ENCODE data around the gene HPSE2.

Gene HPSE2

DNA sequence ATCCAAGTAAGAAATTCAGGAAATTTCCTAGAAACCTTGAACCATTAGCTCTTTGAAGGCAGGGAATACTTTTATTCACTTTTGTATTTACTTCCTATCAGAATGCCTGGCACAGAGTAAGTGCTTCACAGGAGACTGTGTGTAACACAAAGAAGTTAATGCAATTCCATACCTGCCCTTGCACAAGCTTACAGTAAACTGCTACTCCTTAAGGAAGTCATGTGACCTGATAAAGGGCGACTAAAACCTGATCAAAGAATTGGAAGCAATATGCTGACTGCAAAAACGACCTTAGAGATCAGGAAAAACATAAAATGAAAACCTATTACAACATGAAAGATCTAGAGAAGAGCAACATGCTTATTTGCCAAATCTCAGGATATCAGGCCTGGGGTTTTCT is 610.7 kb downstream of the HPSE2 start:
- TF ChIP-seq FOXM1 (IDR thresholded peaks at IDR 0.05; ENCODE audit: borderline replicate concordance, low read depth), result no peak
- no peak for TF ChIP-seq YY1 (IDR thresholded peaks at IDR 0.05; ENCODE audit: low read depth)
- TF ChIP-seq, protein P1, sequence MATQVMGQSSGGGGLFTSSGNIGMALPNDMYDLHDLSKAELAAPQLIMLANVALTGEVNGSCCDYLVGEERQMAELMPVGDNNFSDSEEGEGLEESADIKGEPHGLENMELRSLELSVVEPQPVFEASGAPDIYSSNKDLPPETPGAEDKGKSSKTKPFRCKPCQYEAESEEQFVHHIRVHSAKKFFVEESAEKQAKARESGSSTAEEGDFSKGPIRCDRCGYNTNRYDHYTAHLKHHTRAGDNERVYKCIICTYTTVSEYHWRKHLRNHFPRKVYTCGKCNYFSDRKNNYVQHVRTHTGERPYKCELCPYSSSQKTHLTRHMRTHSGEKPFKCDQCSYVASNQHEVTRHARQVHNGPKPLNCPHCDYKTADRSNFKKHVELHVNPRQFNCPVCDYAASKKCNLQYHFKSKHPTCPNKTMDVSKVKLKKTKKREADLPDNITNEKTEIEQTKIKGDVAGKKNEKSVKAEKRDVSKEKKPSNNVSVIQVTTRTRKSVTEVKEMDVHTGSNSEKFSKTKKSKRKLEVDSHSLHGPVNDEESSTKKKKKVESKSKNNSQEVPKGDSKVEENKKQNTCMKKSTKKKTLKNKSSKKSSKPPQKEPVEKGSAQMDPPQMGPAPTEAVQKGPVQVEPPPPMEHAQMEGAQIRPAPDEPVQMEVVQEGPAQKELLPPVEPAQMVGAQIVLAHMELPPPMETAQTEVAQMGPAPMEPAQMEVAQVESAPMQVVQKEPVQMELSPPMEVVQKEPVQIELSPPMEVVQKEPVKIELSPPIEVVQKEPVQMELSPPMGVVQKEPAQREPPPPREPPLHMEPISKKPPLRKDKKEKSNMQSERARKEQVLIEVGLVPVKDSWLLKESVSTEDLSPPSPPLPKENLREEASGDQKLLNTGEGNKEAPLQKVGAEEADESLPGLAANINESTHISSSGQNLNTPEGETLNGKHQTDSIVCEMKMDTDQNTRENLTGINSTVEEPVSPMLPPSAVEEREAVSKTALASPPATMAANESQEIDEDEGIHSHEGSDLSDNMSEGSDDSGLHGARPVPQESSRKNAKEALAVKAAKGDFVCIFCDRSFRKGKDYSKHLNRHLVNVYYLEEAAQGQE (IDR thresholded peaks at IDR 0.05; ENCODE audit: low read depth), result no peak
- TF ChIP-seq NFIC (IDR thresholded peaks at IDR 0.05), result no peak
- no peak for TF ChIP-seq EP300 (IDR thresholded peaks at IDR 0.05; ENCODE audit: borderline replicate concordance)
- TF ChIP-seq, protein P2, sequence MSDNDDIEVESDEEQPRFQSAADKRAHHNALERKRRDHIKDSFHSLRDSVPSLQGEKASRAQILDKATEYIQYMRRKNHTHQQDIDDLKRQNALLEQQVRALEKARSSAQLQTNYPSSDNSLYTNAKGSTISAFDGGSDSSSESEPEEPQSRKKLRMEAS (IDR thresholded peaks at IDR 0.05), result no peak
- no peak for TF ChIP-seq RAD21 (IDR thresholded peaks at IDR 0.05; ENCODE audit: low read depth)
- no peak for TF ChIP-seq TAF1 (IDR thresholded peaks at IDR 0.05; ENCODE audit: low read depth)
- no peak for TF ChIP-seq CREB1 (IDR thresholded peaks at IDR 0.05; ENCODE audit: low read depth)
- TF ChIP-seq, protein P3, sequence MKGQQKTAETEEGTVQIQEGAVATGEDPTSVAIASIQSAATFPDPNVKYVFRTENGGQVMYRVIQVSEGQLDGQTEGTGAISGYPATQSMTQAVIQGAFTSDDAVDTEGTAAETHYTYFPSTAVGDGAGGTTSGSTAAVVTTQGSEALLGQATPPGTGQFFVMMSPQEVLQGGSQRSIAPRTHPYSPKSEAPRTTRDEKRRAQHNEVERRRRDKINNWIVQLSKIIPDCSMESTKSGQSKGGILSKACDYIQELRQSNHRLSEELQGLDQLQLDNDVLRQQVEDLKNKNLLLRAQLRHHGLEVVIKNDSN (IDR thresholded peaks at IDR 0.05), result no peak
- TF ChIP-seq ZBTB7A (IDR thresholded peaks at IDR 0.05; ENCODE audit: low read depth), result no peak
- TF ChIP-seq TEAD4 (IDR thresholded peaks at IDR 0.05), result no peak
- no peak for TF ChIP-seq EGR1 (IDR thresholded peaks at IDR 0.05)
- no peak for TF ChIP-seq CEBPB (IDR thresholded peaks at IDR 0.05)
- TF ChIP-seq TCF12 (IDR thresholded peaks at IDR 0.05; ENCODE audit: low read depth), result no peak

DNA sequence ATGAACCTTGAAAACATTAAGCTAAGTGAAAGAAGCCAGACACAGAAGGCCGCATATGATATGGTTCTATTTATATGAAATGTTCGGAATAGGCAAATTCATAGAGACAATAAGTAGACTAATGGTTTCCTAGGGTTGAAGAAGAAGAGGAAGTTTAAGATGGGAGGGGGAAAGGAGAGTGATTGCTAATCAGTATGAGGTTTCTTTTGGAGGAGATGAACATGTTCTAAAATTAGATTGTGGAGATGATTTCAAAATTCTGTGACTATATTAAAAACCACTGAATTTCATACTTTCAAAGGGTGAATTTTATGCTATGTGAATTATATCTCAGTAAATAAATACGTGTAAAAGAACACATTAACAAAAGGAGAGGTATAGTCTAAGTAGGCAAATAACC is 612.5 kb downstream of the HPSE2 start:
- TF ChIP-seq TEAD4 (IDR thresholded peaks at IDR 0.05) (no peak), FOXM1 (IDR thresholded peaks at IDR 0.05; ENCODE audit: borderline replicate concordance, low read depth) (no peak), EGR1 (IDR thresholded peaks at IDR 0.05) (no peak), EP300 (IDR thresholded peaks at IDR 0.05; ENCODE audit: borderline replicate concordance) (no peak), RAD21 (IDR thresholded peaks at IDR 0.05; ENCODE audit: low read depth) (no peak), NFIC (IDR thresholded peaks at IDR 0.05) (no peak), TCF12 (IDR thresholded peaks at IDR 0.05; ENCODE audit: low read depth) (no peak)
- TF ChIP-seq, protein P1 (IDR thresholded peaks at IDR 0.05; ENCODE audit: low read depth), result no peak
- TF ChIP-seq, protein P2 (IDR thresholded peaks at IDR 0.05), result no peak

DNA sequence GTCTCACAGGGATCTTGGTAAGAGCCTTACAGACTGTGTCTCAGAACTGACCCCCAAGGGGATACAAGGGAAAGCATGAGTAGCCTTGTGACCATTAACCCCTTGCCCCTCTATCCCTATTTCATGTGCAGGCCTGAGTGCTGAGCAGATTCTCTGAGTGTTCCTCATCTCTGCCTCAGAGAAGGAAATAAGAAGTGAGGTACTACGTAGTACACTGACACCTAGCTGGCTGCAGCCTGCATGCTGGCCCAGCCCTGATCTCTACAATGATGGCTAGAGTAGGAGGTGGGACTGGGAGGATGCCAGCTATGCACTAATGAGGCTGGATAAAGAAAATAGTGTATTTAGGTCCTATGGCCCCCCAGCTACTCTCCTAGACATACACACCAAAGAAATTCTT is 614.0 kb downstream of the HPSE2 start:
- TF ChIP-seq TEAD4 (IDR thresholded peaks at IDR 0.05) (no peak), CREB1 (IDR thresholded peaks at IDR 0.05; ENCODE audit: low read depth) (no peak), TAF1 (IDR thresholded peaks at IDR 0.05; ENCODE audit: low read depth) (no peak), FOXM1 (IDR thresholded peaks at IDR 0.05; ENCODE audit: borderline replicate concordance, low read depth) (no peak)

DNA sequence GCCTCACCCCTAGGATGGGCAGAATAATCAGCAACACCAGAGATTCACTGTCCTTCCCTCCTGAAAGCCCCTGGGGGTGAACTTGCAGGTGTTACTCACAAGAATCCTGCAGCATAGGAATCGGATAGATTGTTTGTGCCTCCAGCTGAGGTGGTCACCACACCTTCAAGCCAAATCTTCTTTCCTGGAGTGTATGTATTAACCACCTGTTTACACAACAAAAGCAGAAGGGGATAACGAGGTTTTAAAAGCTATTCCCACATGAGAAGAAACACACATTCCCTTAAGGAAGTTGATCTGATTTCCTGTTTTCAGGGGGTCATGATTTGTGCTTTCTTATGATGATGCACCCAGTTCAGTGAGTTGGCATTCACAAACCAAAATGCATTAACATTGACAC is 615.1 kb downstream of the HPSE2 start:
- no peak for TF ChIP-seq TAF1 (IDR thresholded peaks at IDR 0.05; ENCODE audit: low read depth)
- TF ChIP-seq, protein P3 (IDR thresholded peaks at IDR 0.05), result no peak
- TF ChIP-seq YY1 (IDR thresholded peaks at IDR 0.05; ENCODE audit: low read depth), result no peak
- no peak for TF ChIP-seq CREB1 (IDR thresholded peaks at IDR 0.05; ENCODE audit: low read depth)

DNA sequence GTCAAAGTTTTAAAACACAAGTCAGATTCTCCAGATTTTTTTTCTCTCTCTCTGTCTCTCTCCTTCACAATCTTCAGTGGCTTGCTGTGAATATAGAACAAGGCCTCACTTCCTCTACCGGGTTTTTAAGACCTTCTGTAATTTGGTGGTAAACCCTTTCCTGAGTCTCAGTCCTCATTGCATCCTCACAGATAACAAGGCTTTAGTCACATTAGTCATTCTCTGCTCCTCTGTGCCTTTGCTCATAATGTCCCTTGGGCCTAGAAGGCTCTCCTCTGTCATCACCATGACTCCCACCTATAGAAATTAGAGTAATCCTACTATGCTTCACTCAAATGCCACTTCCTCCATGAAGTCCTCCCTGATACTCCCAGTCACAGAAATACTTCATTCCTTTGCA is 616.2 kb downstream of the HPSE2 start:
- TF ChIP-seq, protein P3 (IDR thresholded peaks at IDR 0.05), result no peak
- no peak for TF ChIP-seq EP300 (IDR thresholded peaks at IDR 0.05; ENCODE audit: borderline replicate concordance)
- no peak for TF ChIP-seq CREB1 (IDR thresholded peaks at IDR 0.05; ENCODE audit: low read depth)
- TF ChIP-seq, protein P1 (IDR thresholded peaks at IDR 0.05; ENCODE audit: low read depth), result no peak
- no peak for TF ChIP-seq CEBPB (IDR thresholded peaks at IDR 0.05)
- no peak for TF ChIP-seq EGR1 (IDR thresholded peaks at IDR 0.05)
- no peak for TF ChIP-seq ZBTB7A (IDR thresholded peaks at IDR 0.05; ENCODE audit: low read depth)
- no peak for TF ChIP-seq RAD21 (IDR thresholded peaks at IDR 0.05; ENCODE audit: low read depth)
- TF ChIP-seq, protein P2 (IDR thresholded peaks at IDR 0.05), result no peak
- no peak for TF ChIP-seq FOXM1 (IDR thresholded peaks at IDR 0.05; ENCODE audit: borderline replicate concordance, low read depth)
- TF ChIP-seq TAF1 (IDR thresholded peaks at IDR 0.05; ENCODE audit: low read depth), result no peak
- TF ChIP-seq NFIC (IDR thresholded peaks at IDR 0.05), result no peak
- no peak for TF ChIP-seq TCF12 (IDR thresholded peaks at IDR 0.05; ENCODE audit: low read depth)
- no peak for TF ChIP-seq YY1 (IDR thresholded peaks at IDR 0.05; ENCODE audit: low read depth)
